ENCODE data around the gene RAD21L1. TPM values are rescaled to one million over a fixed set of nuclear protein-coding genes. Genes with fewer than 3 reads are reported as not detected.

The RAD21L1 gene
- polyA plus RNA-seq, 1 donor from 2014 or later = not detected

GRCh38 chr20:1209447-1210387, 16.1 kb upstream of the RAD21L1 start:
- no peaks in the 10 kb centered on the region for H3K36me3 ChIP-seq (ENCODE audit: insufficient read depth, low read length)
- TF ChIP-seq RAD21 (conservative IDR thresholded peaks at IDR 0.05) (no peak), EZH2 (IDR thresholded peaks at IDR 0.05; ENCODE audit: borderline replicate concordance, insufficient read depth, low read length, poor library complexity, severe bottlenecking) (no peak), EP300 (conservative IDR thresholded peaks at IDR 0.05; ENCODE audit: poor library complexity, severe bottlenecking) (no peak), CTCF (IDR thresholded peaks at IDR 0.05; ENCODE audit: poor library complexity, severe bottlenecking) (no peak), REST (IDR thresholded peaks at IDR 0.05; ENCODE audit: borderline replicate concordance) (no peak), TAF1 (IDR thresholded peaks at IDR 0.05; ENCODE audit: low read depth) (no peak), SMC3 (conservative IDR thresholded peaks at IDR 0.05; ENCODE audit: poor library complexity) (no peak), POLR2AphosphoS5 (IDR thresholded peaks at IDR 0.05) (no peak), MXI1 (conservative IDR thresholded peaks at IDR 0.05; ENCODE audit: poor library complexity, severe bottlenecking) (no peak)

GRCh38 chr20:1210501-1210900, 15.3 kb upstream of the RAD21L1 start:
- Histone ChIP-seq H3K9me3 (ENCODE audit: low read length) (no peaks in the 10 kb centered on the region), H3K4me3 (ENCODE audit: low read length) (no peak overlapping the region), H3K9ac (ENCODE audit: low read length) (no peak overlapping the region), H3K27ac (ENCODE audit: low read length) (no peak overlapping the region), H3K9me2 (ENCODE audit: insufficient read depth, low read length) (no peaks in the 10 kb centered on the region), H3K27me3 (ENCODE audit: insufficient read depth, low read depth, low read length) (no peaks in the 10 kb centered on the region), H3K79me2 (replicated peaks; ENCODE audit: insufficient read depth, low read length) (no peaks in the 10 kb centered on the region), H4K20me1 (ENCODE audit: insufficient read depth) (no peaks in the 10 kb centered on the region), H3K36me3 (ENCODE audit: insufficient read depth, low read length) (no peaks in the 10 kb centered on the region), H3F3A (ENCODE audit: insufficient read depth, low read length, poor library complexity, severe bottlenecking) (no peaks in the 10 kb centered on the region), H2AFZ (ENCODE audit: low read depth, low read length) (no peak overlapping the region), H3K4me2 (ENCODE audit: low read length) (no peak overlapping the region)
- TF ChIP-seq MXI1 (conservative IDR thresholded peaks at IDR 0.05; ENCODE audit: poor library complexity, severe bottlenecking) (no peak), EP300 (conservative IDR thresholded peaks at IDR 0.05; ENCODE audit: poor library complexity, severe bottlenecking) (no peak), RAD21 (conservative IDR thresholded peaks at IDR 0.05) (no peak), TAF1 (IDR thresholded peaks at IDR 0.05; ENCODE audit: low read depth) (no peak), EZH2 (IDR thresholded peaks at IDR 0.05; ENCODE audit: borderline replicate concordance, insufficient read depth, low read length, poor library complexity, severe bottlenecking) (no peak), REST (IDR thresholded peaks at IDR 0.05; ENCODE audit: borderline replicate concordance) (no peak), SMC3 (conservative IDR thresholded peaks at IDR 0.05; ENCODE audit: poor library complexity) (no peak), CTCF (IDR thresholded peaks at IDR 0.05; ENCODE audit: poor library complexity, severe bottlenecking) (no peak), POLR2AphosphoS5 (IDR thresholded peaks at IDR 0.05) (no peak)

More at GRCh38 chr20:1209447-1210387, 16.1 kb upstream of the RAD21L1 start:
- no peak overlapping the region for H3K4me2 ChIP-seq (ENCODE audit: low read length)
- no peaks in the 10 kb centered on the region for H3K79me2 ChIP-seq (replicated peaks; ENCODE audit: insufficient read depth, low read length)
- H3K9me2 ChIP-seq (ENCODE audit: insufficient read depth, low read length) = no peaks in the 10 kb centered on the region
- no peaks in the 10 kb centered on the region for H3K9me3 ChIP-seq (ENCODE audit: low read length)
- no peak overlapping the region for H2AFZ ChIP-seq (ENCODE audit: low read depth, low read length)
- H3K4me3 ChIP-seq (ENCODE audit: low read length) = no peak overlapping the region
- no peaks in the 10 kb centered on the region for H3K27me3 ChIP-seq (ENCODE audit: insufficient read depth, low read depth, low read length)
- no peaks in the 10 kb centered on the region for H3F3A ChIP-seq (ENCODE audit: insufficient read depth, low read length, poor library complexity, severe bottlenecking)
- no peaks in the 10 kb centered on the region for H4K20me1 ChIP-seq (ENCODE audit: insufficient read depth)
- H3K27ac ChIP-seq (ENCODE audit: low read length) = no peak overlapping the region
- H3K9ac ChIP-seq (ENCODE audit: low read length) = no peak overlapping the region

All from neural cell (in vitro differentiated cells).